Measurements from ENCODE around the gene FOLH1. TPM values are rescaled to one million over a fixed set of nuclear protein-coding genes. Genes with fewer than 3 reads are reported as not detected.
"Not testable (repeated sequence)": the region's sequence is repeated elsewhere in the genome, so short reads cannot be mapped to it uniquely, and the experiment has no call there.

The FOLH1 gene
- polyA plus RNA-seq, 6 donors from 2014 or later: not detected

DNA sequence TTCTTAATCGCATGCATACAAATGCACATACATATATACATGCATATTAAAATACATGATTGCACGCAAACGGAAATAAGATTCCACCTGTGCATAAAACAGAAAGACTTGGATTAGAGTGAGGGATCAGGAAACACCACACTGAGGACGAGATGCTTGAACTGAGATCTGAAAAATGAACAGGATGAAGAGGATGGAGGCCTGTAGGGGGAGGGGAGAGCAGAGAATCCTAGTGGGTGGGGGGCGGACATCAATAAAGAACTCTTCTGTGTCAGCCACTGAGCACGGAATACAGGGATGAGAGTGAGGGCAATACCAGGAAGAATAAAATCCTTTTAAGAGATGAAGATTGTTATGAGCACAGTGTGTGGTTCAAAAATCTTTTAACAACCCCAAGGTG lies 1.4 kb downstream of the FOLH1 start:
- H3K36me3 Mint-ChIP-seq; H3K4me3 Mint-ChIP-seq; H3K4me1 Mint-ChIP-seq; ATAC-seq (ENCODE audit: low read depth in 2 of 2); DNase-seq; H3K9me3 Mint-ChIP-seq: not testable (repeated sequence)
- Mint-ChIP-seq H3K27ac (peak overlapping the region in 1 of 6 donors; percentile 9), H3K27me3 (peaks cover 4 to 12% (median 8%) of the 10 kb centered on the region in 3 donors)

- Mint-ChIP-seq H3K4me1 (no peaks in the 10 kb centered on the region), H3K9me3 (peaks cover 0 to 3% (median 0%) of the 10 kb centered on the region in 7 donors), H3K4me3 (no peak overlapping the region), H3K27ac (no peak overlapping the region), H3K27me3 (peaks cover 4 to 8% (median 6%) of the 10 kb centered on the region in 3 donors), H3K36me3 (no peaks in the 10 kb centered on the region)
- DNase-seq: no peak
- no peak for ATAC-seq (ENCODE audit: low read depth in 2 of 2)
These were observed 6.0 kb downstream of the FOLH1 start for GRCh38 chr11:49202287-49202976.

DNA sequence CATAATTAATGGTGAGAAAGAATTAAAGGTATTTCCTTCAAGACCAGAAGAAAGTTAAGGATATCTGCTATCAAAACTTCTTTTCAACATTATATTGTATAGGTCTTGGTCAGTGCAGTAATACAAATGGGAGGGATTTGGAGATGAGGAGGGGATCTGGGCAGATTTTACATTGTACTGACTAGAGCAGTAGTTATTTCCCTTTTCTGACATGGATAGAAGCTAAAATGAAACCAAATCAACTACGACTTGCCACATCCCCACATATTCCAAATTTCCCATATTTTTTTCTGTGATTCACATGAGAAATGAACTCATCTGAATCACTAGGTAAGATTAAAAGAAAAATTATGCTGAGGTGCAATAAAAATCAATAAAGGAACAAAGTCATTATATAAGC lies 11.6 kb downstream of the FOLH1 start:
- H3K27ac Mint-ChIP-seq; ATAC-seq (ENCODE audit: low read depth in 2 of 2); H3K4me3 Mint-ChIP-seq; H3K36me3 Mint-ChIP-seq; H3K4me1 Mint-ChIP-seq; H3K9me3 Mint-ChIP-seq; DNase-seq; H3K27me3 Mint-ChIP-seq: not testable (repeated sequence)

DNA sequence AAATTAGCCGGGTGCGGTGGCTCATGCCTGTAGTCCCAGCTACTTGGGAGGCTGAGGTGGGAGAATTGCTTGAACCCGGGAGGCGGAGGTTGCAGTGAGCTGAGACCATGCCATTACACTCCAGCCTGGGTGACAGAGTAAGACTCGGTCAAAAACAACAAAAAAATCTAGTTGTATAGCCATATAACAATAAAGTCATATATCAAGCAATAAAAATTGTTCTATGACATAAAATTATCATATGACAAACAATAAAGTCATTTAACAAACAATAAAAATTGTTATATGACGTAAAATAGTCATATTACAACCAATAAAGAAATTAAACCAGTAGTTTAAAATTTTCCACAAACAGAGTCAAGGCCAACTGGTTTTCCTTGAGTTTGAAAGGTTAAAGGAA lies 12.4 kb downstream of the FOLH1 start:
- not testable (repeated sequence) for H3K4me1 Mint-ChIP-seq; H3K9me3 Mint-ChIP-seq; DNase-seq; H3K27me3 Mint-ChIP-seq; H3K27ac Mint-ChIP-seq; ATAC-seq (ENCODE audit: low read depth in 2 of 2); H3K4me3 Mint-ChIP-seq; H3K36me3 Mint-ChIP-seq

DNA sequence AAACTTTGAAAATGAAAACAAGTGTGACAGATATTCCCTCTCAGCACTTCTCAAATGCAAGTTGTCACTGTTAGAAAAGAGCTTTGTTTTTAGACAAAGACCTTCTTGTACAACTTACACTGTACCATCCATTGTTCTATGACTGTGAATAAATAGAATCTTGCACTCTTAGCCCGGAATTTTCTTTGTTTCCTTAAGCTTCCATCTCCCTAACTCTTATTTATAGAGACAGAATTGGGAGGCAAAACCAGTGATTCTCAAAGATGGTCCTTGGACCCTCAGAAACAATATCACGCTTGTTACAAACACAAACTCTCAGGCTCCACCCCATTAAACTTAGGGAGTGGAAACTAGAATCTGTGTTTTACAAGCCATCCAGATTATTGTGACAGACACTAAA lies 18.1 kb downstream of the FOLH1 start:
- not testable (repeated sequence) for H3K9me3 Mint-ChIP-seq; H3K27ac Mint-ChIP-seq; H3K36me3 Mint-ChIP-seq; H3K4me1 Mint-ChIP-seq; ATAC-seq (ENCODE audit: low read depth in 2 of 2); DNase-seq; H3K4me3 Mint-ChIP-seq; H3K27me3 Mint-ChIP-seq

DNA sequence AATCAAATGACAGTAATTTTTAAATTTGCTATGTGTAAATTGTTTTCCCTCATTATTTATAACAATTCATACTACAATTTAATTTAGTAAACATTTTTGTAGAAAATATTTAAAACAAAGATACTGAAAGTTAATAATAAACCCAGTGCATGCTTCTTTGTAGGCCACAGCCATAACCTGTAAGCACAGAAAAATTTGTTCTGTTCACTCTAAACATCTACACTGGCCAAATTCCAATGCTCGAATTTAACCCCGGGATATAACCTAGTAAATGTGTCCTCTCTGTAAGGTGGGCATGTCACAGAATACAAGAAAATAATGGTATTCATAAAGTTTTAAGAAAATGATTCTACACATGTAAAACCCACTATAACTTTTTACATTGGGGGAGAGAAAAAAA lies 22.2 kb downstream of the FOLH1 start:
- H3K4me3 Mint-ChIP-seq; H3K27me3 Mint-ChIP-seq; ATAC-seq (ENCODE audit: low read depth in 2 of 2); H3K4me1 Mint-ChIP-seq; H3K36me3 Mint-ChIP-seq; H3K27ac Mint-ChIP-seq; DNase-seq; H3K9me3 Mint-ChIP-seq: not testable (repeated sequence)

DNA sequence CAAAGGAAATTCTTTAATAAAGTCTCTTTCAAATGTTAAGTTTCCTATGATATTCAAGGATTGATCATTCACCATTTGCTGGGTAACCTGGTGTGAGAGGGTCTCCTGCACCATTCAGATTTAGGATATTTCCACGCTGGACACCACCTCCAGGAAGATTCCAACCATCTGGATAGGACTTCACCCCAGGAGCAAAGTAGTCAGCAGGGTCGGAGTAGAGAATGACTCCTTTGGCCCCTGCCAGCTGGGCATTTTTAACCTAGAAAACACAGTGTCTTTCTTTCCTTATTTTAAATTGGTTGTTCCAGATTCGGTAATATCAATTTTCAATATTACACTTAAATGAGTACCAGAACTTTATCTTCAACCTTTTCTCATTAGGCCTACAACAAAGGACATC lies 22.8 kb downstream of the FOLH1 start:
- not testable (repeated sequence) for DNase-seq; H3K36me3 Mint-ChIP-seq; H3K9me3 Mint-ChIP-seq; H3K4me1 Mint-ChIP-seq; H3K27ac Mint-ChIP-seq; H3K27me3 Mint-ChIP-seq; ATAC-seq (ENCODE audit: low read depth in 2 of 2); H3K4me3 Mint-ChIP-seq

DNA sequence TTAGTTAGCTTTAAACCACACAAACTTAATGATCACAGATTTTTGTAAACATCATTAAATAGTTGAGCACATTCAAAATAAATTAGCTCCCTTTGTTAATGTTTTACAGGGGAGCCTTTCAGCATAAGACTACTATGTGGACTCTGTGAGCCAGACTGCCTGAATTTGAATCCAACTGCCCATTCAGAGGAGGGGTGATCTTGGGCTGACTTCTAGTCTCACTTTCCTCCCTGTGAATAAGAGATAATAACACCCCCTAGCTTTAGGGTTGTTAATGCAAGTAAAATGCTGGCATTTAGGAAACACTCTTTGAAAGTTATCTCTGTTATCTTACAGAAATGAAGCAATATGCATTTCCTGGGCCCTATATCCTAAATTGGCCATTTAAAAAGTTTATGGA lies 23.6 kb downstream of the FOLH1 start:
- H3K27me3 Mint-ChIP-seq; H3K4me1 Mint-ChIP-seq; H3K9me3 Mint-ChIP-seq; ATAC-seq (ENCODE audit: low read depth in 2 of 2); DNase-seq; H3K4me3 Mint-ChIP-seq; H3K27ac Mint-ChIP-seq; H3K36me3 Mint-ChIP-seq: not testable (repeated sequence)

DNA sequence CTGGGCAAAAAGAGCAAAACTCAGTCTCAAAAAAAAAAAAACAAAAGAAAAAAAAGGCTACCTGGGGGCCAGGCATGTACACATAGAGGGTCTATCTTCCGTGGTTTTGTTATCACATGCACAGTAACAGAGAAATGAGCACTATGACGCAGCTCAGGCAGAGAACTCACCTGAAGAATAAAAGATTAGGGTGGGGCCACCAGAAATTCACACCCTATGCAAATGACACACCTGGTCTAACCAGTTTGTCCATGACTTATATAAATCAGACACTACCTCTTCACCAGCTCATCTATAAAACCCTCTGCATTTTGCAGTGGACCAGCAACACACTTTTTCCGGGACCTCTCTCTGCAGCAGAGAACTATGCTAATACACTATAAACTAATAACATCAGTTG lies 30.5 kb downstream of the FOLH1 start:
- not testable (repeated sequence) for H3K4me3 Mint-ChIP-seq; H3K9me3 Mint-ChIP-seq; H3K27me3 Mint-ChIP-seq; ATAC-seq (ENCODE audit: low read depth in 2 of 2); DNase-seq; H3K4me1 Mint-ChIP-seq; H3K36me3 Mint-ChIP-seq
- peak overlapping the region in 1 of 6 donors; percentile 64 for H3K27ac Mint-ChIP-seq

DNA sequence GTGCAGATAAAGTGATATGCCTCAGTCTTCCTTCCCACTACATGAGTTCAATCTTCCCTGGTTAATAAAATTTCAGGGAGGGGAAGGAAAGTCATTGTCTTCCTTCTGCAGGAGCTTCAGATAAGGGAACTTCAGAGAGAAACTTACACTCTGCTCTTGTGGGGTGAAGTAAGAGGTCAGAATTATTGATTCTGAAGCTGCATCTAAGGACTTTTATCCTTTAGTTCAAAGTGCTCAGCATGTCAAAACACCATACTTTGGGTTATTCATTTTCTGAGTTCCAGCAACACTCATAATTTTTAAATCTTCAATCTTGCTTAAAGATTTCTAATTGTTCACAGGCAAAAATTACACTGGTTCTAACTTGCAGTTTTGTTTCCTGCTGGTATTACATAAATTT lies 33.0 kb downstream of the FOLH1 start:
- ATAC-seq (ENCODE audit: low read depth in 2 of 2); H3K27ac Mint-ChIP-seq; H3K9me3 Mint-ChIP-seq; H3K4me1 Mint-ChIP-seq; H3K36me3 Mint-ChIP-seq; H3K4me3 Mint-ChIP-seq; H3K27me3 Mint-ChIP-seq; DNase-seq: not testable (repeated sequence)

DNA sequence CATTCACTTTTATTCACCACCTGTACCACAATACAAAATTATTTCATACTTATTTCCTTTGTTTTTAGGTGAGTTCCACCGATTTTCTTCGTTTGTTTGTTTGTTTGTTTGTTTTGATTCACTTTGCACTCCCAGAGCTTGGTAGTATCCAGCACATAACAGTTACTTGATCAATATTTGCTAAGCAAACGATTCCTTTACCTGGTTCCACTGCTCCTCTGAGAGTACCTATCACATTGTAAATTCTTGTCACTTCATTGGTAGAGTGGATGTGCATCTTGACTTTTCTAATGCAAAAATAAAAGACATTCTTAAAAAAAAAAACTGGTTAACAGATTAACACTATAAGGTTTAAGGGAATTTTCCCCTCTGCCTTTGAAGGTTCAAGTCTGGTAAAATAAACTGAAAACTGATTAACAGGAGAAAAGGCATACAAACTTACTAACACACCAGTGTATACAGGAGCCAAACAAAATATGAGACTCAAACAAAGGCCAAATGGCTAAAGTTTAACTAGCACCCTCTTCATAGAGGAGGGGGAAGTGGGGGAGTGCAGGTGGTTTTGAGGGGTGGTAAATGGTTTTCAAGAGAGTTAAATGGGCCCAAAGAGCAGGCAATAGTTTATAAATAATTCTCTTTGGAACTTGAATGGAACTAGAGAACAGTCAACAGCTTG lies 33.6 kb downstream of the FOLH1 start:
- not testable (repeated sequence) for H3K4me3 Mint-ChIP-seq; H3K36me3 Mint-ChIP-seq; H3K4me1 Mint-ChIP-seq; DNase-seq; H3K27me3 Mint-ChIP-seq; ATAC-seq (ENCODE audit: low read depth in 2 of 2); H3K9me3 Mint-ChIP-seq; H3K27ac Mint-ChIP-seq

GRCh38 chr11:49171613-49172012 lies 36.8 kb downstream of the FOLH1 start:
- H3K36me3 Mint-ChIP-seq; ATAC-seq (ENCODE audit: low read depth in 2 of 2); H3K9me3 Mint-ChIP-seq: not testable (repeated sequence)

DNA sequence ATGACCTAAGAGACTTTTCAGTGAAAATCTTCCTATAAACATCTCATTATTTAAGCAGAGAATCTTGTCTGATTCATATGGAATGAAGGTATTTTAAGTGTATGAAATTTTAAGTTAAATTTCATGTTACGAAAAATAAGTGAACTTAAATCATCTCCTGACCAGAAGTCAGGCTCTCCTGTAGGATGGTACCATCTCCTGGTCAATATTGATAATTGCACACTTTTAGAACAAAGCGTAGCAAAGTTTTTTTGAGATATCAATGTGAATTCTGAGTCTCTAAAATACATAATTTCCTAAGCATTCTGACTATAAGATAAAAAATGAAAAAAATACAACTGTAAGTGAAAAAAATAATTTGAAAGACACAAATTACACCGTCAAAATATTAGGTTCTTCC lies 38.8 kb downstream of the FOLH1 start:
- H3K9me3 Mint-ChIP-seq; H3K4me1 Mint-ChIP-seq; ATAC-seq (ENCODE audit: low read depth in 2 of 2); DNase-seq; H3K4me3 Mint-ChIP-seq; H3K27me3 Mint-ChIP-seq; H3K27ac Mint-ChIP-seq; H3K36me3 Mint-ChIP-seq: not testable (repeated sequence)

More at GRCh38 chr11:49171613-49172012, 36.8 kb downstream of the FOLH1 start:
- DNase-seq, H3K27me3 Mint-ChIP-seq, H3K4me1 Mint-ChIP-seq, H3K27ac Mint-ChIP-seq, H3K4me3 Mint-ChIP-seq: not testable (repeated sequence)

DNA sequence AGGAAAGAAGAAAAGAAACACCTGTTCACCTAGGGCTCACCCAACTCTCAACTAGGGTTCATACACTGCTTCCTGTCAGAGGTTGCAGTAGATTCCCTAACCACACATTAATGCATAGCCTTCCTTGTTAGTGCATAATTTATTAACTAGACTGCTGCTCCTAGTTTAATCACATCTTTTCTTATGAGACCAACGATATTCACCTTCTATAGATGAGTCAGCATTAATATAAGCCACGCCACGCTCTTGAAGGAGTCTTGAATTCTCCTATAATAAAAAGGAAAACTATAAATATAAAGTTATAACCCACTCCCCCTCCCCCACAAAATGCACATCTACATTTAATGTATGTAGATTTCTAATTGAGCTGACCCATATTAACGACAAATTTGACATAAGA lies 39.4 kb downstream of the FOLH1 start:
- H3K36me3 Mint-ChIP-seq; H3K4me3 Mint-ChIP-seq; ATAC-seq (ENCODE audit: low read depth in 2 of 2): not testable (repeated sequence)

More for the DNA sequence above, 39.4 kb downstream of the FOLH1 start:
- not testable (repeated sequence) for H3K4me1 Mint-ChIP-seq, H3K27ac Mint-ChIP-seq, DNase-seq, H3K27me3 Mint-ChIP-seq, H3K9me3 Mint-ChIP-seq
